22Rv1 (cell line): ENCODE results near the gene CCT6B.
A peak's percentile ranks its signal among the peaks of the same experiment; 100 is the strongest.

Source experiments
- H3K27ac ChIP-seq: fragments of 450-650 bp; 2 replicates; pipeline ENCODE4 v1.5.1; 2017
- ZFX ChIP-seq: fragments of 450-650 bp; IDR thresholded peaks from 2 replicates; pipeline ENCODE4 v1.6.1; 2017; ENCODE audit warnings: antibody characterized with exemption, borderline replicate concordance
- TF ChIP-seq, protein P1 (sequence below): fragments of 450-650 bp; IDR thresholded peaks from 2 replicates; pipeline ENCODE4 v1.5.1; 2017; ENCODE audit warnings: mild to moderate bottlenecking

Gene CCT6B

DNA sequence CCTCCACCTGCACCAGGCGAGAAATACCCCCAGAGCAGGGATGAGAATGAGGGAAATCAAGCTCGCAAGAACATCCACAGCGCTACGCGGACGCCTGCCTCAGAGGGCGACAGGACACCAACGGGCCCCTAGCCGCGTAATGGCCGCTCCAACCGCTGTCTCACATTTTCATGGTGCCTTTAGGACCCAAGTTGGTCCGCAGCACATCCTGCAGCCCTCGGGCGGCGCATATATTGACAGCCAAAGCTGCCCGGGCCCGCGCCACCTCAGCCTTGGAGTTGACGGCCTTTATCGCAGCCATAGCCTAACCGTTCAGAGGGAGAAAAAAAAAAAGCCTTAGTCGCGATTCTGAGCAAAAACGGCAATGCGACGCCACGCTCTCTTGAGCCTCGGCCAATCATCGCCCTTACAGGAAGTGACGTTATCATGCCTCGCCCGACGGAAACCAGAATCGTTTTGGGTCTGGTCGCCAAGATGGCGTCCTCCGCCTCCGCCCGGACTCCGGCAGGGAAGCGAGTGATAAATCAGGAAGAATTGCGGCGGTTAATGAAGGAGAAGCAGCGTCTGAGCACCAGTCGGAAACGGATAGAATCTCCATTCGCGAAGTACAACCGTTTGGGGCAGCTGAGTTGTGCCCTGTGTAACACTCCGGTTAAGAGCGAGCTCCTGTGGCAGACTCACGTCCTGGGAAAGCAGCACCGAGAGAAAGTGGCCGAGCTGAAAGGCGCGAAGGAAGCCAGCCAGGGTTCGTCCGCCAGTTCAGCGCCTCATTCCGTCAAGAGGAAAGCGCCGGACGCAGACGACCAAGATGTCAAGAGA lies at the start of gene CCT6B, which contains the start of gene ZNF830:
TSS of gene CCT6B (minus strand) at position 368 of the 819 bp plus-strand sequence. CDS start at position 301, 67 bp downstream.
TSS of gene ZNF830 (plus strand) at position 448 of the 819 bp plus-strand sequence. CDS start at position 475, 27 bp downstream.
- TF ChIP-seq, protein P1, sequence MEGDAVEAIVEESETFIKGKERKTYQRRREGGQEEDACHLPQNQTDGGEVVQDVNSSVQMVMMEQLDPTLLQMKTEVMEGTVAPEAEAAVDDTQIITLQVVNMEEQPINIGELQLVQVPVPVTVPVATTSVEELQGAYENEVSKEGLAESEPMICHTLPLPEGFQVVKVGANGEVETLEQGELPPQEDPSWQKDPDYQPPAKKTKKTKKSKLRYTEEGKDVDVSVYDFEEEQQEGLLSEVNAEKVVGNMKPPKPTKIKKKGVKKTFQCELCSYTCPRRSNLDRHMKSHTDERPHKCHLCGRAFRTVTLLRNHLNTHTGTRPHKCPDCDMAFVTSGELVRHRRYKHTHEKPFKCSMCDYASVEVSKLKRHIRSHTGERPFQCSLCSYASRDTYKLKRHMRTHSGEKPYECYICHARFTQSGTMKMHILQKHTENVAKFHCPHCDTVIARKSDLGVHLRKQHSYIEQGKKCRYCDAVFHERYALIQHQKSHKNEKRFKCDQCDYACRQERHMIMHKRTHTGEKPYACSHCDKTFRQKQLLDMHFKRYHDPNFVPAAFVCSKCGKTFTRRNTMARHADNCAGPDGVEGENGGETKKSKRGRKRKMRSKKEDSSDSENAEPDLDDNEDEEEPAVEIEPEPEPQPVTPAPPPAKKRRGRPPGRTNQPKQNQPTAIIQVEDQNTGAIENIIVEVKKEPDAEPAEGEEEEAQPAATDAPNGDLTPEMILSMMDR: no peak
- no peak for TF ChIP-seq ZFX
- peak within 1 kb of the TSS; percentile 81 for H3K27ac ChIP-seq

- no peak overlapping the region for H3K27ac ChIP-seq
- TF ChIP-seq ZFX: no peak
- TF ChIP-seq, protein P1: no peak
Measured at GRCh38 chr17:35010093-35010492, 48.8 kb upstream of the CCT6B start.

DNA sequence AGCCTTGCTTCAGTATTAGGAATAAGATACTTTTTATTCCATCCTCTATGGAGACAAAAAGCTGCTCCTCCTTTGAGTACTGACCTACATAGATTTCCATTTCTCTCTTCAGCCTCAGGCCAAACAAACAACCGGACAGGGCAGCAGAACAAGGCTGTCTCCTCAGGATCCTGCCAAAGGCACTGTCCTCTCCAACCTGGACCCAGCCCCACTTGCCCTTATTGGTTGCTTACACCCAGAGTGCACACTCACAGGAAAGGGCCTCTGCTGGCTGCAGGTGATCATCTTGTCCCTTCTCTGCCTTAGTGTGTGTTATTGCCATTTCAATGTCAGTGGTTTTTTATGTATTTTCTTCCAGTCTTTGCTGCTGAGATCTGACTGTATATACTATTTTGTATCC lies 45.7 kb upstream of the CCT6B start:
- TF ChIP-seq, protein P1: no peak
- no peak for TF ChIP-seq ZFX
- peak overlapping the region; percentile 26; the same call in 1 of the 2 replicates for H3K27ac ChIP-seq

- peak overlapping the region; percentile 26; the same call in 1 of the 2 replicates for H3K27ac ChIP-seq
- TF ChIP-seq, protein P1: no peak
- TF ChIP-seq ZFX: no peak
Measured at GRCh38 chr17:35006345-35006744, 45.1 kb upstream of the CCT6B start.

GRCh38 chr17:35003778-35004177 lies 42.5 kb upstream of the CCT6B start:
- TF ChIP-seq ZFX: no peak
- TF ChIP-seq, protein P1: no peak
- no peak overlapping the region for H3K27ac ChIP-seq

- H3K27ac ChIP-seq: no peak overlapping the region
- no peak for TF ChIP-seq ZFX
- TF ChIP-seq, protein P1: no peak
Measured at GRCh38 chr17:35002876-35003551, 41.8 kb upstream of the CCT6B start.
